GM23338 (cell line): ENCODE results near the gene MT2A. TPM values are rescaled to one million over a fixed set of nuclear protein-coding genes. Genes with fewer than 3 reads are reported as not detected.

Experiments
- ATAC-seq: fragments of 200-7000 bp; cut with Tn5 transposase; 3 replicates; pipeline ENCODE4 v1.9.1; 2020
- DNase-seq: peaks from one replicate; pipeline ENCODE4 v3.0.0-alpha.2; 2015; ENCODE audit warnings: low spot score
- H2AFZ ChIP-seq: fragments of 200-600 bp; sonication (generic); 2 replicates; pipeline ENCODE4 v1.8.0; 2016; ENCODE audit warnings: antibody characterized with exemption, mild to moderate bottlenecking, moderate library complexity
- H3F3A ChIP-seq: fragments of 200-600 bp; sonication (generic); replicated peaks from 2 replicates; pipeline ENCODE4 v1.8.0; 2017; ENCODE audit warnings: antibody characterized with exemption, mixed run types, low read depth
- H3K27ac ChIP-seq: fragments of 200-600 bp; sonication (generic); 2 replicates; pipeline ENCODE4 v1.6.1; 2016; ENCODE audit warnings: low read depth
- H3K27me3 ChIP-seq: fragments of 200-600 bp; sonication (generic); 2 replicates; pipeline ENCODE4 v1.8.0; 2016; ENCODE audit warnings: mild to moderate bottlenecking, mixed run types, moderate library complexity; ENCODE audit not compliant: insufficient read depth
- H3K36me3 ChIP-seq: fragments of 200-600 bp; sonication (generic); 2 replicates; pipeline ENCODE4 v1.8.0; 2016; ENCODE audit warnings: mild to moderate bottlenecking; ENCODE audit not compliant: insufficient read depth
- H3K4me1 ChIP-seq: fragments of 200-600 bp; sonication (generic); 2 replicates; pipeline ENCODE4 v1.8.0; 2016; ENCODE audit warnings: mild to moderate bottlenecking, moderate library complexity; ENCODE audit not compliant: insufficient read depth
- H3K4me2 ChIP-seq: fragments of 200-600 bp; sonication (generic); 2 replicates; pipeline ENCODE4 v1.7.1; 2017; ENCODE audit warnings: mixed run types
- H3K4me3 ChIP-seq: fragments of 200-600 bp; sonication (generic); 2 replicates; pipeline ENCODE4 v1.6.1; 2016; ENCODE audit warnings: mixed run types
- H3K79me2 ChIP-seq: fragments of 200-600 bp; sonication (generic); replicated peaks from 2 replicates; pipeline ENCODE4 v1.8.0; 2017; ENCODE audit warnings: mild to moderate bottlenecking; ENCODE audit not compliant: insufficient read depth
- H3K9me2 ChIP-seq: fragments of 200-600 bp; sonication (generic); 2 replicates; pipeline ENCODE4 v1.8.0; 2017; ENCODE audit not compliant: insufficient read depth
- H4K20me1 ChIP-seq: fragments of 200-600 bp; sonication (generic); replicated peaks from 2 replicates; pipeline ENCODE4 v1.8.0; 2017; ENCODE audit warnings: mild to moderate bottlenecking; ENCODE audit not compliant: insufficient read depth
- H3K27ac Mint-ChIP-seq: 2 replicates; pipeline ENCODE4 v1.8.0; 2020; ENCODE audit warnings: inconsistent platforms, mild to moderate bottlenecking, moderate library complexity, mixed read lengths
- H3K27me3 Mint-ChIP-seq: 3 replicates; pipeline ENCODE4 v1.8.0; 2022; ENCODE audit warnings: low read depth, mild to moderate bottlenecking, moderate library complexity, mixed read lengths, inconsistent platforms; ENCODE audit not compliant: insufficient read depth, poor library complexity
- H3K36me3 Mint-ChIP-seq: 3 replicates; pipeline ENCODE4 v1.8.0; 2021; ENCODE audit warnings: low read depth, mild to moderate bottlenecking, inconsistent platforms, moderate library complexity, mixed read lengths
- H3K4me1 Mint-ChIP-seq: 3 replicates; pipeline ENCODE4 v1.8.0; 2020; ENCODE audit warnings: mild to moderate bottlenecking, inconsistent platforms, mixed read lengths
- H3K4me3 Mint-ChIP-seq: 3 replicates; pipeline ENCODE4 v1.8.0; 2021; ENCODE audit warnings: moderate library complexity, mild to moderate bottlenecking, inconsistent platforms, mixed read lengths
- H3K9me3 Mint-ChIP-seq: 3 replicates; pipeline ENCODE4 v1.8.0; 2020; ENCODE audit warnings: moderate library complexity, mild to moderate bottlenecking, inconsistent platforms, mixed read lengths
- CREB1 ChIP-seq: fragments of 250-450 bp; sonication (Bioruptor Pico); IDR thresholded peaks from 2 replicates; pipeline ENCODE4 v1.5.0; 2020; ENCODE audit warnings: low read depth, mild to moderate bottlenecking, moderate library complexity
- CTCF ChIP-seq, 2 experiments: fragments of 200-600 bp in 1 of 2; sonication (generic) in 1 of 2; conservative IDR thresholded peaks; 2 replicates each; pipeline versions ENCODE4 v1.5.1 to v1.6.1; 2016 to 2017; ENCODE audit warnings: antibody characterized with exemption in 2 of 2, low read depth in 2 of 2, mild to moderate bottlenecking in 2 of 2, moderate library complexity in 1 of 2
- ETS1 ChIP-seq: IDR thresholded peaks from 2 replicates; pipeline ENCODE4 v1.6.1; 2016; ENCODE audit warnings: antibody characterized with exemption
- EZH2 ChIP-seq: fragments of 200-600 bp; sonication (generic); IDR thresholded peaks from one replicate; pipeline ENCODE4 v1.8.0; 2017; ENCODE audit warnings: antibody characterized with exemption, mild to moderate bottlenecking, low read depth; ENCODE audit not compliant: unreplicated experiment
- EZH2phosphoT487 ChIP-seq: fragments of 200-600 bp; sonication (generic); IDR thresholded peaks from one replicate; pipeline ENCODE4 v1.8.1; 2018; ENCODE audit warnings: antibody characterized with exemption; ENCODE audit not compliant: unreplicated experiment
- JUNB ChIP-seq: IDR thresholded peaks from one replicate; pipeline ENCODE4 v1.6.1; 2016; ENCODE audit warnings: antibody characterized with exemption; ENCODE audit not compliant: unreplicated experiment
- NANOG ChIP-seq: IDR thresholded peaks from 2 replicates; pipeline ENCODE4 v1.6.1; 2016; ENCODE audit warnings: antibody characterized with exemption, borderline replicate concordance
- POLR2AphosphoS5 ChIP-seq: IDR thresholded peaks from 2 replicates; pipeline ENCODE4 v1.6.1; 2016; ENCODE audit warnings: antibody characterized with exemption, low read depth
- STAT1 ChIP-seq: IDR thresholded peaks from one replicate; pipeline ENCODE4 v1.6.1; 2016; ENCODE audit warnings: antibody characterized with exemption; ENCODE audit not compliant: unreplicated experiment
- ZNF114 ChIP-seq: fragments of 250-450 bp; sonication (Bioruptor Pico); IDR thresholded peaks from 2 replicates; pipeline ENCODE4 v1.5.0; 2020; ENCODE audit warnings: mild to moderate bottlenecking, moderate library complexity
- ZNF331 ChIP-seq: fragments of 250-450 bp; sonication (Bioruptor Pico); IDR thresholded peaks from 2 replicates; pipeline ENCODE4 v1.5.0; 2020; ENCODE audit warnings: low read depth, mild to moderate bottlenecking, moderate library complexity
- ZNF462 ChIP-seq: fragments of 250-450 bp; sonication (Bioruptor Pico); IDR thresholded peaks from 2 replicates; pipeline ENCODE4 v1.5.0; 2020; ENCODE audit warnings: mild to moderate bottlenecking, moderate library complexity
- polyA plus RNA-seq: library from polyadenylated mRNA; unstranded; fragments of >200 nt; fragmentation: Nextera tagmentation; extraction: Ambion mirVana; gene quantifications from 2 replicates; pipeline ENCODE4 v1.2.1, GENCODE V29; 2016
- total RNA-seq: library from RNA; depleted of rRNA; stranded (reverse); fragments of >200 nt; shearing (Covaris generic); gene quantifications from 2 replicates; pipeline ENCODE4 v1.2.3, GENCODE V29; 2014
- TF ChIP-seq, protein P1 (sequence below): IDR thresholded peaks from one replicate; pipeline ENCODE4 v1.6.1; 2018; ENCODE audit warnings: antibody characterized with exemption; ENCODE audit not compliant: unreplicated experiment

The MT2A gene
- total and polyA plus RNA-seq, 2 experiments from 2014 or later: 13.9 to 243 TPM

- H4K20me1 ChIP-seq: 0 out of 2 replicates have a peak, but pooled peaks cover 9% of the 10 kb centered on the region
- no peak overlapping the region for H3K27ac ChIP-seq
- Mint-ChIP-seq H3K36me3 (no peaks in the 10 kb centered on the region), H3K9me3 (peaks cover 11% of the 10 kb centered on the region; the same call in 1 of the 3 replicates), H3K4me3 (no peak overlapping the region), H3K27ac (no peak overlapping the region), H3K4me1 (peaks cover 48% of the 10 kb centered on the region), H3K27me3 (peaks cover 89% of the 10 kb centered on the region)
- no peaks in the 10 kb centered on the region; the same call in 1 of the 2 replicates for H3K9me2 ChIP-seq
- no peaks in the 10 kb centered on the region for H3K36me3 ChIP-seq
- 0 out of 2 replicates have a peak, but pooled peaks cover 6% of the 10 kb centered on the region for H3F3A ChIP-seq
- peaks cover 55% of the 10 kb centered on the region for H3K4me1 ChIP-seq
- ATAC-seq (no peak), DNase-seq (no peak)
- H2AFZ ChIP-seq: no peak overlapping the region
- no peak overlapping the region for H3K4me2 ChIP-seq
- H3K79me2 ChIP-seq: no peaks in the 10 kb centered on the region
- no peak for TF ChIP-seq EZH2
- no peak for TF ChIP-seq ZNF462 (CRISPR knock-in tag)
- TF ChIP-seq, protein P1, sequence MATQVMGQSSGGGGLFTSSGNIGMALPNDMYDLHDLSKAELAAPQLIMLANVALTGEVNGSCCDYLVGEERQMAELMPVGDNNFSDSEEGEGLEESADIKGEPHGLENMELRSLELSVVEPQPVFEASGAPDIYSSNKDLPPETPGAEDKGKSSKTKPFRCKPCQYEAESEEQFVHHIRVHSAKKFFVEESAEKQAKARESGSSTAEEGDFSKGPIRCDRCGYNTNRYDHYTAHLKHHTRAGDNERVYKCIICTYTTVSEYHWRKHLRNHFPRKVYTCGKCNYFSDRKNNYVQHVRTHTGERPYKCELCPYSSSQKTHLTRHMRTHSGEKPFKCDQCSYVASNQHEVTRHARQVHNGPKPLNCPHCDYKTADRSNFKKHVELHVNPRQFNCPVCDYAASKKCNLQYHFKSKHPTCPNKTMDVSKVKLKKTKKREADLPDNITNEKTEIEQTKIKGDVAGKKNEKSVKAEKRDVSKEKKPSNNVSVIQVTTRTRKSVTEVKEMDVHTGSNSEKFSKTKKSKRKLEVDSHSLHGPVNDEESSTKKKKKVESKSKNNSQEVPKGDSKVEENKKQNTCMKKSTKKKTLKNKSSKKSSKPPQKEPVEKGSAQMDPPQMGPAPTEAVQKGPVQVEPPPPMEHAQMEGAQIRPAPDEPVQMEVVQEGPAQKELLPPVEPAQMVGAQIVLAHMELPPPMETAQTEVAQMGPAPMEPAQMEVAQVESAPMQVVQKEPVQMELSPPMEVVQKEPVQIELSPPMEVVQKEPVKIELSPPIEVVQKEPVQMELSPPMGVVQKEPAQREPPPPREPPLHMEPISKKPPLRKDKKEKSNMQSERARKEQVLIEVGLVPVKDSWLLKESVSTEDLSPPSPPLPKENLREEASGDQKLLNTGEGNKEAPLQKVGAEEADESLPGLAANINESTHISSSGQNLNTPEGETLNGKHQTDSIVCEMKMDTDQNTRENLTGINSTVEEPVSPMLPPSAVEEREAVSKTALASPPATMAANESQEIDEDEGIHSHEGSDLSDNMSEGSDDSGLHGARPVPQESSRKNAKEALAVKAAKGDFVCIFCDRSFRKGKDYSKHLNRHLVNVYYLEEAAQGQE: no peak
- no peak for TF ChIP-seq POLR2AphosphoS5
- no peak for TF ChIP-seq CREB1 (CRISPR knock-in tag)
- no peak for TF ChIP-seq EZH2phosphoT487
- no peak for TF ChIP-seq ZNF114 (CRISPR knock-in tag)
- no peak for TF ChIP-seq ETS1
- no peak for TF ChIP-seq JUNB
- TF ChIP-seq NANOG: no peak
- TF ChIP-seq CTCF (conservative IDR thresholded peaks at IDR 0.05; ENCODE audit: low read depth in 2 of 2): no peak
- TF ChIP-seq STAT1: no peak
- no peak for TF ChIP-seq ZNF331
- H3K4me3 ChIP-seq: no peak overlapping the region
- H3K27me3 ChIP-seq: peaks cover 100% of the 10 kb centered on the region
Observed at GRCh38 chr16:56620339-56620897, 12.0 kb downstream of the MT2A start.
